GM18870 (cell line): Measurements from ENCODE around the gene GET4.

ENCODE experiments used
- ATAC-seq: cut with Tn5 transposase; IDR thresholded peaks from one replicate; pipeline ENCODE4 v1.9.1; 2021; ENCODE audit warnings: moderate library complexity; ENCODE audit not compliant: unreplicated experiment

The GET4 gene

DNA sequence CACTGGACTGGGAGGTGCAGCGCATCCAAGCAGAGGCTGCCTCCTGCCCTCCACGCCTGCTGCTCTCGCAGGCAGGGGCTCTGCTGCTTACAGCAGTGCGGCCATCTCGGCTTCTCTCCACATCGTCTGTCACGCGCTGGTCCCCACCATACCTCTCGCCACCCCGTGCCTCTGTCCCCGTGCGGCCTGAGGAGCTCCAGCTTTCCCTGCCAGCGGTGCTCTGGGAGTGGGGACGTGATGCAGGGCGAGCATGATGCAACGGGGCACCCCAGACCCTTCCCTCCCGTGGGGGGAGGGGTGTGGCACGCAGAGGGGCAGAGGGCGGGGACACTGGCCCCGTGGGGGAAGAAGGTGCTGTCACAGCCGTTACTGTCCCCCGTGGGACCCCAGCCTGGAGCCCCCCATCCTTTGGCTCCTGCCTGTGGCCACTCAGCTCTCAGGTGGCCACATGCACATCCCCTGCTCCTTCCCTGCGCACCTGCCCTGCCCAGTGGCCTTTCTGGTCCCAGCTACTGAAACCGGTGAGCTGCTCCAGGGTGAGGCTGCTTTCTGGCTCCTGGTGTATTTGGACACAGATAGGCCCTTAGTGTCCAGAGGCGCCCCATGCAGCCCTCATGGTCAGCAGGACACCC, 9.0 kb downstream of the GET4 start:
- ATAC-seq: no peak

DNA sequence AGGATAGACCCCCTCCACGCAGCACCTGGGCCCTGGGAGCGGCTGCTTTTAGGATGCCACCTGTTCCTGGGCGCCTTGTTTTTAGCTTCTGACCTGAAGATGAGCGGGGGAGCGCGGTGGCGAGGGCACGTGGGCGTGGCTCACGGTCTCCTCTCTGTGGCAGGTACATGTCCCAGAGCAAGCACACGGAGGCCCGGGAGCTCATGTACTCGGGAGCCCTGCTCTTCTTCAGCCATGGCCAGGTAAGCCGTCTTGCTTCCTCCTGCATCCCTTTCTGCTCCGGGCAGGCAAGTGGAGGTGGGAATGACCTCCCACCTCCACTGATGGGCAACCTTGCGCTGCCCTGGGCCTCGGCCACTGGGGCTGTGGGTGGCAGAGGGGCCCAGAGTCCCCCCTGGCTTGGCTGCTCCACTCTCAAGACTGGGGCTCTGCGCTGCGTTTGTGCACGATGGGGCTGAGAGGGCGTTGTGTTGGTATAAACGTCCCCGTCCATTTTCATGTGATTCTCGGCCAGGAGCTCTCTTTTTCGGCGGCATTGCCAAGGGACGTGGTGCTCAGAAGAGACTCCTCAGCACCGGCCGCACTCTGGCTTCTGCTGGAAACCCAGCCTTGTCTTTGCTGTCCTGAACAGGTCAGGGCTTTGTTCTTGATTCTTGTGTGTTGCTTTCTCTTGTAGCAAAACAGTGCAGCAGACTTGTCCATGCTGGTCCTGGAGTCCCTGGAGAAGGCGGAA, 9.7 kb downstream of the GET4 start:
- ATAC-seq: no peak

DNA sequence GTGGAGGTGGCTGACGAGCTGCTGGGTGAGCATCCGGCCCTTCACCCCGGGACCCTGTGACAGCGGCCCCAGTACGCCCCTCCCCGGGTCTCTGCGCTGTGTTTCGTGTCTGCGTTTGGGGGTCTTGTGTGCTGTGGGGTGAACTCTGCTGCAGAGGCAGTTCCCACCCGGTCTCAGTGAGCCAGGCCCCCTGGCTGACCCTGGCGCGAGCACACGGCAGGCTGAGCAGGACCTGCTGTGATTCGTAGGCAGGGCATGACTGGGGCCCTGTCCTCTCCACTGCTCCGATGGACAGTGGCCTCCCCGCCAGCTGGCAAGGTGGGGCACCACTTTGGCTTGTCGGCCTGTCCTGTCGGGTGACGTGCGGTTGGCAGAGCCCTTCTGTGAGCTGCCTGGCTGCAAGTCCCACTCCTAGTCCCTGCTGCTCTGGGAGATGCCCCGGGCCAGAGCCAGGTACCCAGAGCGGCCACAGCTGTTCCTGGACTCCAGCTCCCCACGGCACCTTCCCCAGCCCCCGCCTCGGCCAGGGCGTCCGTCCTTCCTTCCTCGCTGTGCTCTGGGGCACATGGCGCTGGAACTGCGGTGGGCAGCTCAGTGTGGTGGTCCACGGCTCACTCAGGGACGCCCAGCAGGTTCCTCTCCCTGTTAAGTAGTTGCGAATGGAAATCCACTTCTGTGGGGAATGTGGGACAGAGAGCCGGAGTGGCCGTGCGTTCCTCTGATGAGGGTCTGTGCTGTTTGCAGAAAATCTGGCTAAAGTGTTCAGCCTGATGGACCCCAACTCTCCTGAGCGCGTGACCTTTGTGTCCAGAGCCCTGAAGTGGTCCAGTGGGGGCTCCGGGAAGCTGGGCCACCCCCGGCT, 10.5 kb downstream of the GET4 start:
- no peak for ATAC-seq

DNA sequence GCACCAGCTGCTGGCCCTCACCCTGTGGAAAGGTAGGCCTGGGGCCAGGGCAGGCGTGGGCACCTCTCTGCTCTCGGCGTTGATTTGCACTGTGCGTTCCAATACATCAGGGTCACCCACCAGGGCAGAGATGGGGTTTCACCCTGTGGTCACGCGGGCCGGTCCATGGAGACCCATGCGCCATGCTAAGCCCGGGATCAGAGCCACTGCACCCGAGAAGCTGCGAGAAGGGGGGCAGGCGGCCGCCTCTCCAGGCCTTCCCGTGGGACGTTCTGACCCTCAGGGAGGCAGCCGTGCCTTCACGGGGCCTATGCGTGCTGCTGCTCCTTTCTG, 11.1 kb downstream of the GET4 start:
- no peak for ATAC-seq

DNA sequence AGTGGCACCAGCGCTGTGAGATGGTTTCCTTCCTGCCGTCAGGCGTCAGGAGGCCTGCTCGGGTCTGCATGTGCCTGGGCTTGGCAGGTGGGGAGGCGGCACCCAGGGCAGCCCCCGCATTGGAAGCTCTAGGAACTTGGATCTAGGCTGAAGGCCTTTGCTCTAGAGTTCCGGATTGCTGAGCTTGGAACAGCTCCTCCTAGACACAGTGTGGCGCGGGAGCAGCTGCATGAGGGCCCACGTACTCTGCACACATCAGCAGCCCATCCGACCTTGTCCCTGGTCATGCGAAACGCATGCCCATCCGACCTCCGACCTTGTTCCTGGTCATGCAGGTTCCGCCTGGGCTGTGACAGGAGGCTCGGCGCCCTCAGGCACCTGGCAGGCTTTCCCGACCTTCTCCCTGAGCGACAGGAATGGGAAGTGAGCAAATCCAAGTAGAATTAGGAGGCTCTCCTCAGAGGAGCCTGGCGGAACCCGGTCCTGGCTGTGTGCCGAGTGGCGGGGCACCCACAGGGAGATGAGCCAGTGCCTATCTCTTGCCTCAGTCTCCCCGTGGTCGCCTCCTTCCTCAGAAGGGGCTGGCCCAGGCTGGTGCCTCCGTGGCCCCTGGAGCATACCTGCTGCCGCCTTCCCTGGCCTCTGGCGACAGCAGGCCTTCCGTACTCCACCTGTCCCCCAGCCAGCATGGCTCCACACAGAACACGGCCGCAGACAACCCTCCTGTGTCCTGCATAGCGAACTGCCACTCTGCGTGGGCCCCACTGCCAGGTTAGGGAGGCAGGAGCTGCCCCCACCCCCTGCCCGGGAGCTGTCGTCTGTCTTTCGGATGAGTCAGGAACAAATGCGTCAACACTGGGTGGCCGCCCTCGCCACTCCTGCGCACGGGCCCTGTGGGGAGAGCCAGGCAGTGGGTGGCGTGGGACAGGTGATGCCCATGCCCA, 12.0 kb downstream of the GET4 start:
- no peak for ATAC-seq

DNA sequence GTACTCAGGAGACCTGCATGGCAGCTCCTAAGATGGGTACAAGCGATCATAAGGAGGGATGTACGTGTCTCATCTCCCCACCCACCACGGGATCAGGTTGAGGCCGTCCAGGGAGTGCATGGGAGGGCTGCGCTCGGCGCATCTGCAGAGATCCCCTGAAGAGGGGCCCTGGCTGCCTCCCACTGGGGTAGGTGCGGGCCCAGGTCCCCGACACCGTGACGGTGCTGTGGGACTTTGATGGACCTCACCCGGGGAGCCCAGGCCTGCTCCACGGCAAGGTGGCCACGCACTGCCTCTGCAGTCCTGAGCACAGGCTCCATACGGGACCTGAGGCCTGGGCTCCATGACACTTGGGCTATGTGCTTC, 12.7 kb downstream of the GET4 start:
- no peak for ATAC-seq

DNA sequence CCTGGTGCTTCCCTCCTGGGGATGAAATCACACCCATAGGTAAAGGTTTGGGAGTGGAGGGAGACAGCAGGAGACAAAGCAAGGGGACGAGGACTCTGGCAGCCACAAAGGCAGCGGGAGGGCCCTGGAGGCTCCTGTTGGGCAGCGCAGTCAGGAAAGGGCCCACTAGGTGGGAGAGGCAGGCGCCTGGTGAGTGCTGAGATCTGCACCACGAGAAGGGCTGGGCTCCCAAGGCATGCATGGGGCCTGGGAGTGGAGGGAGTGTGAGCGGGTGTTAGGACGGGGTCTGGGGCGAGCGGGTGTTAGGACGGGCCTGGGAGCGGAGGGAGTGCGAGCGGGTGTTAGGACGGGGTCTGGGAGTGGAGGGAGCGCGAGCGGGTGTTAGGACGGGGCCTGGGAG, 13.0 kb downstream of the GET4 start:
- no peak for ATAC-seq

DNA sequence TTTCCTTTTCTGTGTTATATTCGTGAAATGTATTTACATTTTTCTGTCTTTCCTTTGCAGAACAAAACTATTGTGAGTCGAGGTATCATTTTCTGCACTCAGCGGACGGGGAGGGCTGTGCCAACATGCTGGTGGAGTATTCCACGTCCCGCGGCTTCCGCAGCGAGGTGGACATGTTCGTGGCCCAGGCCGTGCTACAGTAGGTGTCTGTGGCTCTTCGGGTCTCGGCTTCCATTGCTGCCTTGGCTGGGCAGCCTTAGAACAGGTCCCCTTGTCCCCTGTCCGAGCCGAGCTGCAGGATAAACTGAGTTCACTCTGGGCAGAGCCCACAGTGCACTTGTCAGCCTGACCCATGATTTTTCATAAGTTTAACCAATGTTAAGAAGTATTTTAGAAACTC, 14.5 kb downstream of the GET4 start:
- no peak for ATAC-seq

DNA sequence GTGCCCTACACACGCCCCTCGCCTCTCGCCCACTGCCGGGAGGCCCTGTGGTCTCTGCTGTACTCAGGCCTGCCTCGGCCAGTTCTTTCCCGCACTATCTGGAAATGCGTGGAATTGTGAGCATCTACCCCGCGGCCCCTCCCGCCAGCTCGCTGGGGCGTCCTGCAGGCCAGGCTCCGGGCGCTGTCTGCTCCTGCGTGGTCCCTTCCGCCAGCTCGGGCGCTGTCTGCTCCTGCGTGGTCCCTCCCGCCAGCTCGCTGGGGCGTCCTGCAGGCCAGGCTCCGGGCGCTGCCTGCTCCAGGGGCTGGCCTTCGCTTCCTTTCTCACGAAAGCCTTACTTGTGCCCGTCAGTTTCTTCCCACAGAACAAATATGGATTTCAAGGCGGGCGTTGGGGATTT, 14.9 kb downstream of the GET4 start:
- ATAC-seq: no peak

DNA sequence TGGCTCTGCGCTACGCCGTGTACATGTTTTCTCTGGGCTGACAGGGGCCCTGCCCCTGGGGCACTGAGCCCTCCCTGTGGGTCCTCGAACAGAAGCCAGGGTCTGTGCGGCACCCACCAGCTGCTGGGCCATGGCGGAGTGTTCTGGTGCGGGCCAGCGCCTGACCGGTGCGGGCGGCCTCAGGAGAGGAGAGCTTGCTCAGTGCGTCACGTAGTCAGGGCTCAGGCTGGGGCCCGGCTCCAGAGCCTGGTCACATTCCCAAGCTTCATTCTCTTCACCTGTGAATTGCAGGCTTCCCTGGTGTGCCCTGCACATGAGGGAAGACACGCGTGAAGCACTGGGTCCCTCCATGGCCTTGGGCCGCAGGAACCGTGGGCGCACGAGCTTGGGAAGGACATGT, 15.5 kb downstream of the GET4 start:
- ATAC-seq: no peak

DNA sequence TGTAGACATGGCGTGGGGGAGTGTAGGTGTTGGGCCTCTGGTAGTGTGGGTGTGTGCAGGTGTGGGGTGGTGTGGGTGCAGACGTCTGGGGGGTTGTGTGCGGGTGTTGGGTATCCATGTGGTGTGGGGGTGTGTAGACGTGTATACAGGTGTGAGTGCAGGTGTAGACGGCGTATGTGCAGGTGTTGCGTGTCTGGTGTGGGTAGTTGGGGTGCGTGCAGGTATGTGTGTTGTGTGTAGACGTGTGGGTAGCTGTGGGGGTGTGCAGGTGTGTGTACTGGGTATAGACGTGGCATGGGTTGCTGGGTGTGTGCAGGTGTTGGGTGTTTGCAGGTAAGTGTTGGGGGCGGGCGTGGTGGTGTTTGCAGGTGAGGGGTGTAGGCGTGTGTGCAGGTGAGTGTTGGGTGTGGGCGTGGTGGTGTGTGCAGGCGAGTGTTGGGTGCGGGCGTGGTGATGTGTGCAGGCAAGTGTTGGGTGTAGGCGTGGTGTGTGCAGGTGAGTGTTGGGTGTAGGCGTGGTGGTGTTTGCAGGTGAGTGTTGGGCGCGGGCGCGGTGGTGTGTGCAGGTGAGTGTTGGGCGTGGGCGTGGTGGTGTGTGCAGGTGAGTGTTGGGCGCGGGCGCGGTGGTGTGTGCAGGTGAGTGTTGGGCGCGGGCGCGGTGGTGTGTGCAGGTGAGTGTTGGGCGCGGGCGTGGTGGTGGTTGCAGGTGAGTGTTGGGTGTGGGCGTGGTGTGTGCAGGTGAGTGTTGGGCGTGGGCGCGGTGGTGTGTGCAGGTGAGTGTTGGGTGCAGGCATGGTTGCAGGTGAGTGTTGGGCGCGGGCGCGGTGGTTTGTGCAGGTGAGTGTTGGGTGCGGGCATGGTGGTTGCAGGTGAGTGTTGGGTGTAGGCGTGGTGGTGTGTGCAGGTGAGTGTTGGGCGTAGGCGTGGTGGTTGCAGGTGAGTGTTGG, 16.6 kb downstream of the GET4 start:
- ATAC-seq: no peak

DNA sequence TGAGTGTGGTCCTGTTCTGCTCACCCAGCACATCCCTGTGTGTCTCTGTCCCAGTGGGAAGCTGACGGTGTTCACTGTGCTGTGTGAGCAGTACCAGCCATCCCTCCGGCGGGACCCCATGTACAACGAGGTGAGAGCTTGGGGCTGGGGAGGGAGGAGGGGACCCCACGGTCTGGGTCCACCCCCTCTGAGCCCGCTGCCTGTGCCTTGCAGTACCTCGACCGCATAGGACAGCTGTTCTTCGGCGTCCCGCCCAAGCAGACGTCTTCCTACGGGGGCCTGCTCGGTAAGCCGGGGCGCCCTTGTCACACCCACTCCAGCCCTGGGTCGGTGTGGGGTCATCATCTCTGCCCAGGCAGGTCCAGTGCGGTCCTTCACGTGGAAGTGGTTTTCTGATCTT, 17.3 kb downstream of the GET4 start:
- no peak for ATAC-seq

DNA sequence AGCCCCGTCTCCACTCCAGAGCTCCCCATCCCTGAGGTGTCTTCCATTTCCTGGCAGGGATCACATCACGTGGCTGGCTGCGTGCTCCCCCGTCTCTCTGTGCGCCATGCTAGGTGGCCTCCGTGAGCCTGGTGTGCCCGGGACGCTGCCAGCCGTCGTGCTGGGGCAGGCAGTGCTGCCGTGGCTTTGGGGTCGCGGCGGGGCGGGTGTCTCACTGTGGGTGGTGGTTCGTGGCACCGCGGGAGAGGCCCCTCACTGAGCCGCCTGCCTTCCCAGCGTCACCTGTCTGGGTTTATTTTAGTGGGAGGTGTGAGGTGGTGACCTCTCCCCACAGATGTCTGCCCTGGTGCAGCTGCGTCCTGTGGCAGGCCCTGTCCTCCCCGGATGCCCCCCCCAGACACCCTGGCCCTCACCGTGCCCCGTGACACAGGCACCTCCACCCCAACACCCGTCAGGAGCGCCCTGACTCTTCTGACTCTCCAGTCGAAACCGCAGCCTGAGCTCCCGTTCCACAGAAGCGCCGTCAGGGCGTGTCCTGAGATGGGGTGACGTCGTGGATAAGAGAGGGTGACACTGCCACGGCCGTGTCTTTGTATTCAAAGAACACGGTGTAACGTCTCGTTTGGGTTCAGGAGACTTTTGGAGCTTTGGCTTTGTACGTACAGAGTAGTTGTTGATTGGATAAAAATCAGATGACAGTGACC, 18.0 kb downstream of the GET4 start:
- no peak for ATAC-seq

DNA sequence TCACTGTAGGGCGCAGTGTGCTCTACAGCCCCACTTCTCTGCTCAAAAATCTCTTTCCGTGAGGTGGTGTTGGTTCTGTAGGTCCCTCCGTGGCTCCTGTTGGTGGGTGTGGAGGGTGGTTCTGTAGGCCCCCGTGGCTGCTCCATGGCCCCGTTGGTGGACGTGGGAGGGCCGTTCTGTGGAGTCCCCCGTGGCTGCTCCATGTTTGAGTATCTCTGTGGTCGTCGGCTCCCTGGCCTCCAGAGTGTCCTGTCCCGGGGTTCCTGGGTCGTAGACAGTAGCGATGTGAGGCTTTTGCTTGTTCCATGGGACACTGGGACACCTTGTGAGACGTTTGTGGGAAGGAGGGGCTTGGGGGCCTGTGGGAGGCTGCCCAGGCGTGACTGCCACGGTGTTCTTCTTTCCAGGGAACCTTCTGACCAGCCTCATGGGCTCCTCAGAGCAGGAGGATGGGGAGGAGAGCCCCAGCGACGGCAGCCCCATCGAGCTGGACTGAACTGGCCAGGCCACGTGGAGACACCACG, 18.6 kb downstream of the GET4 start:
- ATAC-seq: no peak

DNA sequence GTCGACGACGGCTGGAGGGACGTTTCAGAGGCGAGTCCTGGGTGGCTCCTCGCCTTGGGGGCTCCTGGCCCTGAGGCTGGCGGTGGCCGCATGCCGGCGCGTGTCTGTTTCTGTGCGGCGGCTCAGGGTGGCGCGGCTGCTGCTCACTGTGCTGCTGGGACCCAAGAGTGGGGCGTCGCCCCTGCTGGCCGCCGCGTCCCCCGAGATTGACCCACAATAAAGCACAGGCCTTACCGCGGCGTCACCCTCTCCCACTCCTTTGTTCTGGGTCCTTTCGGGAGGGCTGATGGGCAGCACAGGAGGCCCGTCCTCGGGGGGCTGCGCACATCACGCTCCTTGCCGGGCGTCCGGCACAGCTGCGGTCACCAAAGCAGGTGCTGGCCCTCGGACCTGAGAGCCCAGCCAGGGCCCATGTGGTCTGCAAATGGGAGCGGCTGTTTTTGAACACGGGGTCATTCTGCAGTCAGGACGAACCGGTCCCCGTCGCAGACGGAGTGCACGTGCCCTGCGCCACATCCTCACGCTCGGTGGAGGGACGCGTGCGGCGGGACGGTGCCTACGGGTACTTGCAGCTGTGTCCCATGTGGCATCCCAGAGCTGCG, 19.2 kb downstream of the GET4 start:
- no peak for ATAC-seq

DNA sequence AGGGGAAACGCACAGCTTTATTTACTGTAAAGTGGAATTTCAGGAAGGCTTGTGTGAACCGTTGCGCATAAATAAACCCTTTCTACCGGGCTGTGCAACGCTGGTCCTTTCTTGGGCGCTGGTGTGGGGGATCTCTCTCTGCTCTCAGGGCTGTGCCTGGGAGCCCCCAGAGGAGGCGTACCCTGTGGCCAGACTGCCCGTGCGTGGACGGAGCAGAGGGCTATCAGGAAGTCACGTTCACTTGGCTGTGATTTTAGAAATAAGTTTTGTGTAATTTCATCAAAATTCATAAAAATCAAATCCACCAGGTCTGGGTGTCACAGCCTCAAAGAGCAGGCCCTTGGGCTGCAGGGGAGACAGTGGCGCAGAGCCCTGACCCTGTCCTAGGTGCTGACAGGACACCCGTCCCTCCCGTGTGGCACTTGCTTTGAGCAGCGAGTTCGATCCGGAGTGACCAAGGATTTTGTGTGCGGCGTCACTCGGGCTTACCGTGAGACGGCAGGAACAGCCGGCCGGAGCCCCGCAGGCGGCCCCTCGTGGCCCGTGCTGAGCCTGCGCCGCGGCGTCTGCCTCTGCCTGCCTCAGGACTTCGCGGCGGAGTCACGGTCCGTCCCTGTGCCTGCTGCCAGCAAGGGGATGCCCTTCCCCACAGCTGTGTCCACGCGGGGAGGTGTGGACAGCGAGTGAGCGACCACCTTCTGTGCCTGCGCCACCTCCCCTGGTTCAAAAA, 20.2 kb downstream of the GET4 start:
- ATAC-seq: no peak

DNA sequence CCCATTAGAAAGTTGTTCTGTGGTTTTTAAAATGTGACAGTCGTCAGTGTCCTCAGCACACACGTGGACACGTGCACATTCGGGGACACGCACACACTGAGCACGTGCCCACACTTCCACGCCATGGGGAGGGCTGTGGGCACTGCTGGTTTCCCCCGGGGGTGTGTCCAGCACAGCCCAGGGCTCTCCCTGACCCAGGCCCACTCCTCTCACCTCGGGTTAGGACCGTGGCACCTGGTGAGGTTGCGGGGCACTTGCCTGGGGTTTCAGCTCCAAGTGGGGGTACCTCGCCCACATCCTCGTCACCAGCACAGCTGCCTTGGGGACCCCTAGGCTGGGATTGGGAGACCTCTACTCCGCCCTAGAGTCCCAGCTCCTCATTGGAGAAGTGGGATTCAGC, 20.7 kb downstream of the GET4 start:
- no peak for ATAC-seq

DNA sequence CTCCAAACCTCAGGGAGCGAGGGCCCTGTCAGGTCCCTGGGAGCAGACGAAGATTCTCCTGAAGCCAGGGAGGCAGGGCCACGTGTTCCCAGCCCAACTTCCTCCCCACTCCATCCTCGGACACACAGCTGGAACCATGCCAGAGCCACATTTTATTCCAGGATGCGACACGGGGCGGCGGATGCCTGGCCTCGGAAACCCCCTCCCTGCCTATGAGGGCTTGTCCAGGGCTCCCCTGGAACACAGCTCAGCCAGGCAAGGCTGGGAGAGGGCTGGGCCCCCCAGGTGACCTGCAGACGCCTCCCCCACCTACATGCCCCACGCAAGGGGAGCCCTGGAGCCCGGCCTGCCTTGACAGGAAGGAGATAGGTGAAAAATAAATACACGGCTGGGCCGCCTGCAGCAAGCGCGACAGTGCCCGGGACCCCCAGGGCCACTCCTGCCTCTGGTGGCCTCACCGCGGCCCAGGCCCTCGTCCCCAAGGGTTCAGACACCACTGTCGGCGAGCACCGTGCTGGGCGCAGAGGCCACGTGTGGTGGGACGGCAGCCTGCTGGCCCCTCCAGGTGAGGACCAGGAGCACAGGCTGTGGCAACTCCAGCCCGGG, 21.5 kb downstream of the GET4 start:
- ATAC-seq: no peak
